AG10803 (cell line): ENCODE results near the gene MUSK.

Source experiments
- DNase-seq: peaks from one replicate; pipeline ENCODE4 v3.0.0; 2010; ENCODE audit warnings: low read depth
- H3K4me3 ChIP-seq: 2 replicates; pipeline ENCODE4 v1.5.1; 2011; ENCODE audit warnings: mild to moderate bottlenecking, low read length, control low read depth
- TF ChIP-seq, protein P1 (sequence below): conservative IDR thresholded peaks from 2 replicates; pipeline ENCODE4 v1.5.1; 2011; ENCODE audit warnings: mild to moderate bottlenecking, low read length, control low read depth, inconsistent platforms

Gene MUSK

DNA sequence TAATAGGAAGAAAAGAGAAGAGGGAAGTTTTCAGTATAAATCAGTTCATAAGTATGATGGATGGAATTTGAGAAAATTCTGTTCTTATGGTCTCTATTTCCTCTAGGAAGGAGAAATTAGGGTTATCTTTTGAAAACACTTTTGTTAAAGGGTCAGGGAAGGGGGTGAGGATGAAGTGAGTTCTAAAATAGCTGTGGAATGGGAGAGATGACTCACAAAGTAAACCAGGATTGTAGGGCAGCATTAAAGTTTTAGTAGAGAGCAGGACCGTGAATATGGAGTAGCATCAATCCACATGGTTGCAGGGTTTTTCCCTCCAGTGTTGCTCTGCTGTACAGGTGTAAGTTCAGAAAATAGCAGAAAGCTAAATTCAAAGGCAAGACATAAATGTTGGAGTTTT is 32.4 kb downstream of the MUSK start:
- H3K4me3 ChIP-seq, result no peak overlapping the region
- peak; percentile 34 for DNase-seq
- TF ChIP-seq, protein P1, sequence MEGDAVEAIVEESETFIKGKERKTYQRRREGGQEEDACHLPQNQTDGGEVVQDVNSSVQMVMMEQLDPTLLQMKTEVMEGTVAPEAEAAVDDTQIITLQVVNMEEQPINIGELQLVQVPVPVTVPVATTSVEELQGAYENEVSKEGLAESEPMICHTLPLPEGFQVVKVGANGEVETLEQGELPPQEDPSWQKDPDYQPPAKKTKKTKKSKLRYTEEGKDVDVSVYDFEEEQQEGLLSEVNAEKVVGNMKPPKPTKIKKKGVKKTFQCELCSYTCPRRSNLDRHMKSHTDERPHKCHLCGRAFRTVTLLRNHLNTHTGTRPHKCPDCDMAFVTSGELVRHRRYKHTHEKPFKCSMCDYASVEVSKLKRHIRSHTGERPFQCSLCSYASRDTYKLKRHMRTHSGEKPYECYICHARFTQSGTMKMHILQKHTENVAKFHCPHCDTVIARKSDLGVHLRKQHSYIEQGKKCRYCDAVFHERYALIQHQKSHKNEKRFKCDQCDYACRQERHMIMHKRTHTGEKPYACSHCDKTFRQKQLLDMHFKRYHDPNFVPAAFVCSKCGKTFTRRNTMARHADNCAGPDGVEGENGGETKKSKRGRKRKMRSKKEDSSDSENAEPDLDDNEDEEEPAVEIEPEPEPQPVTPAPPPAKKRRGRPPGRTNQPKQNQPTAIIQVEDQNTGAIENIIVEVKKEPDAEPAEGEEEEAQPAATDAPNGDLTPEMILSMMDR, result no peak

DNA sequence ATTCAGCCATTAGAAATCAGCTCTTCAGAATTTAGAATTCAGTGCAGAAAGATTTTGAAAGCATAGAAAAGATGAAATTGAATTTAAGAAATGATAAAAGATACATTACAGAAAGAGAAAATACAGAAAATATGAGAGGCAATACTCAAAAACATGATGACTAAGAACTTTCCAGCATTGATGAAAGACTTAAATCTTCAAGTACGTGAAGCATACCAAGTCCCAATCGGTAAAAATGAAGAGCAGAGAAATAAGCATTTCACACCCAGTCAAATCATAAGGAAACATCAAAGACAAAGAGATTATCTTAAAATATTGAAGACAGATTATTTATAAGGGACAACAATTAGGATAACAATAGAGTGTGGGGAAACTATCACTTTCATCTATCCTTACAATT is 35.1 kb downstream of the MUSK start:
- H3K4me3 ChIP-seq, result no peak overlapping the region
- DNase-seq, result no peak
- TF ChIP-seq, protein P1, result no peak

DNA sequence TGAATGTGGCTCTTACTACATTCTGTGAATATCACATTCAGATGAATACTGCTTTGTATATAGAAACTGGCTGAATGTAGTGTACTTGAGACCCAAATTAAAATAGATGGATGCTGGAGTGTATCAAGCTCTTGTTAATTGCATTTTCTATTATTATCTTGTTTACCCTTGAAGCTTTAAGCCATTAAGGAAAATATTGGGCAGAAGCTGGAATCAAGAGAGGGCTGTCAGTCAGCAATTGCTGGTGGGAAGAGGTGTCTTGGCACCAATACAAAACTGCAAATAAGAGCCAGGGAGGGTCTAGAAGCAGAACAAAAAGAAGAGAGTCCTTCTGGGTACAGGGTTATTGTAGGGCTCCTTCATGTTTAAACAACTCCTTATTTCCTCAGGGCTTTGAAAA is 38.8 kb downstream of the MUSK start:
- no peak for DNase-seq
- no peak overlapping the region for H3K4me3 ChIP-seq
- TF ChIP-seq, protein P1, result no peak

DNA sequence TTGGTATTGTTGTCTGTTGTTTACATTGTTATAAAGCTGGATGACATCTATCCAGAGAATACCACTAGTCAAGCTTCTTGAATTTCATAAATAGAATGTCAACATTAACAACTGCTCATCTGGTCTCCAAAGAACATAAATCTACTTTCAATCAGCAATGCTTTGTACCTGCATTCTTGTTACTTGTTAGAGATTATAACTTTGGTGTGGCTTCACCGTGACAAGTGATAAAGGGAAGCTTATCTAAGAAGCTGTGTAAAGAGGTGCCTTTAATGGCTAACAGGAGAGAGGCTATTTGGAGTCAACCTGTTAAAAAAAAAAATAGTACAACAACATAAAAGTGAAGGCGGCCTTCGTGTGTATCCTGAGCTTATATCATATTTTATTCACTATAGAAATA is 41.8 kb downstream of the MUSK start:
- DNase-seq, result no peak
- TF ChIP-seq, protein P1, result no peak
- H3K4me3 ChIP-seq, result no peak overlapping the region

DNA sequence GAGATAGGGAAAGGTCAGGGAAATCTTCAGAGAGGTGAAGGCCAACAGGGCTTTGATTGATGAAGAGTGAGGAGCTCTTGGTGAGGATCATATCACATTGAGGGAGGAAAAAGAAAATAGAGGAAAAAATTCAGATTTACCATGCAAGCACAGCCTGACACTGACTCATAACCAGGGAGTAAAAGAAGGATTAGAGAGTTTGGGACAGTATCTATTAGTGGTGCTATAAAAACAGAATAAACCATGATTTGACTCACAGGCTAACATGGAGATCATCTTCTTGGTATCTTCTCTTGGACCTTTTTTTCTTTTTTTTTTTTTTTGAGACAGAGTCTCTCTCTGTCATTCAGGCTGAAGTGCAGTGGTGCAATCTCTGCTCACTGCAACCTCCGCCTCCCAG is 44.4 kb downstream of the MUSK start:
- DNase-seq, result no peak
- no peak overlapping the region for H3K4me3 ChIP-seq
- TF ChIP-seq, protein P1, result no peak

DNA sequence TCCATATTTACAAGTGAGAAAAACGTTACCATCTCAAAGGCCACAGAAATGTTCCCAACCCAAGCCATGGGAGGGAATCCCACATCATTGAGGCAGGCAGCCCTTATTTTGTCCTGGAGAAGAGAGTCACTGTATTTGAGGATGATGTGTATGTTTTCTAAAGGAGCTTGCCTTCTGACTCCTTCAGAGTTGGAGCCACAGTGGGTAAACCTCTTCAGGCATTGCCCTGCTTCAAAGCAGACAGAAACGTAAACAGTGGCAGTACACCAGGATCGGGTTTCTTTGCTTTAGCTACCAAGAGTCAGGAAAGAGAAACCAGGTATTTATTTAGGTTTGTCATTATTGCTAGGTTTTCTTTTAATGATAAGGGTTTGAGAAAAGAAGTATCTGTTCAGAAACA is 45.7 kb downstream of the MUSK start:
- no peak overlapping the region for H3K4me3 ChIP-seq
- TF ChIP-seq, protein P1, result no peak
- DNase-seq, result no peak

DNA sequence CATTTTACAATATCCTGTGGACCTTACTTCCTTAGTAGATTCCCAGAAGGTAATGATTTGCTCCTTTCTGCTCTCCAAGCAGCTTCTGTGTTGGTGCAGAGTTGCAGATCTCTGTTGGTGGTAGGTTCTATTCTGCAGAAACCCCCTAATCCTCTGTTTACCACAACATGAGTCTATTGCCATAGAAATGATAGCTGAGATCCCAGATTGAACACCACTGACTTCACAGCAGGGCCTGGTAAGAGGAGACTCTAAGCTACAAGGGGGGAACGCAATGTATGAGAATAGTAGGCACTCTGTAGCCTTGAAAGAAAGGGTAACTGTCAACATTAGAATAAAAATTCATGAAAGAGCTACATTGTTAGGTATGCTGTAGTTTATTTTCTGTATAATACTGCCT is 59.5 kb downstream of the MUSK start:
- no peak overlapping the region for H3K4me3 ChIP-seq
- TF ChIP-seq, protein P1, result no peak
- no peak for DNase-seq
